Activated CD4-positive, CD25-positive, alpha-beta regulatory T cell treated with anti-CD3 and anti-CD28 coated beads, Interleukin-2, amount 50 U/mL, for 16 hours (primary cell): ENCODE data around the gene PPP1R36.
"Not testable (repeated sequence)": the region's sequence is repeated elsewhere in the genome, so short reads cannot be mapped to it uniquely, and the experiment has no call there.

ENCODE experiments used
- DNase-seq: peaks from one replicate; pipeline ENCODE4 v3.0.0-alpha.2; 2020; ENCODE audit warnings: low read depth, low spot score

Gene PPP1R36

GRCh38 chr14:64566651-64567122, 16.9 kb downstream of the PPP1R36 start:
- DNase-seq, result no peak

- no peak for DNase-seq
Observed at GRCh38 chr14:64569138-64569631, 19.4 kb downstream of the PPP1R36 start.

- DNase-seq, result not testable (repeated sequence)
Observed at GRCh38 chr14:64569646-64570045, 19.9 kb downstream of the PPP1R36 start.

- no peak for DNase-seq
Observed at GRCh38 chr14:64572386-64573104, 22.8 kb downstream of the PPP1R36 start.

GRCh38 chr14:64573109-64573508, 23.3 kb downstream of the PPP1R36 start:
- DNase-seq, result no peak

- DNase-seq, result no peak
Observed at GRCh38 chr14:64574371-64575107, 24.8 kb downstream of the PPP1R36 start.

- DNase-seq, result no peak
Observed at GRCh38 chr14:64577211-64577610, 27.4 kb downstream of the PPP1R36 start.

- no peak for DNase-seq
Observed at GRCh38 chr14:64580467-64580866, 30.7 kb downstream of the PPP1R36 start.

- no peak for DNase-seq
Observed at GRCh38 chr14:64581363-64581762, 31.6 kb downstream of the PPP1R36 start.

GRCh38 chr14:64581817-64582216, 32.1 kb downstream of the PPP1R36 start:
- no peak for DNase-seq

- DNase-seq, result no peak
Observed at GRCh38 chr14:64584190-64584589, 34.4 kb downstream of the PPP1R36 start.

GRCh38 chr14:64591809-64592208, 42.0 kb downstream of the PPP1R36 start:
- no peak for DNase-seq

- DNase-seq, result no peak
Observed at GRCh38 chr14:64594438-64594837, 44.7 kb downstream of the PPP1R36 start.

GRCh38 chr14:64598404-64598803, 48.6 kb downstream of the PPP1R36 start:
- no peak for DNase-seq

- no peak for DNase-seq
Observed at GRCh38 chr14:64601571-64601970, 51.8 kb downstream of the PPP1R36 start.

- DNase-seq, result no peak
Observed at GRCh38 chr14:64602826-64603225, 53.1 kb downstream of the PPP1R36 start.

- no peak for DNase-seq
Observed at GRCh38 chr14:64604001-64604400, 54.2 kb downstream of the PPP1R36 start.

GRCh38 chr14:64604881-64605280, 55.1 kb downstream of the PPP1R36 start:
- no peak for DNase-seq

GRCh38 chr14:64605926-64606685, 56.3 kb downstream of the PPP1R36 start:
- no peak for DNase-seq

- no peak for DNase-seq
Observed at GRCh38 chr14:64610049-64610746, 60.4 kb downstream of the PPP1R36 start.

- no peak for DNase-seq
Observed at GRCh38 chr14:64611358-64612020, 61.7 kb downstream of the PPP1R36 start.
